Erythroblast (primary cell): ENCODE results near the gene CPHXL2.
A peak's percentile ranks its signal among the peaks of the same experiment; 100 is the strongest.

Experiments
- DNase-seq, 2 experiments: peaks; one replicate each; lab custom pipeline; 2025; lab: John Stamatoyannopoulos, UW
- GATA1 ChIP-seq: IDR thresholded peaks from 2 replicates; pipeline ENCODE4 v1.6.1; 2011; ENCODE audit warnings: low read depth, mild to moderate bottlenecking, control low read depth, low read length, moderate library complexity
- POLR2A ChIP-seq: IDR thresholded peaks from 2 replicates; pipeline ENCODE4 v1.6.1; 2011; ENCODE audit warnings: mild to moderate bottlenecking, low read length

The CPHXL2 gene

DNA sequence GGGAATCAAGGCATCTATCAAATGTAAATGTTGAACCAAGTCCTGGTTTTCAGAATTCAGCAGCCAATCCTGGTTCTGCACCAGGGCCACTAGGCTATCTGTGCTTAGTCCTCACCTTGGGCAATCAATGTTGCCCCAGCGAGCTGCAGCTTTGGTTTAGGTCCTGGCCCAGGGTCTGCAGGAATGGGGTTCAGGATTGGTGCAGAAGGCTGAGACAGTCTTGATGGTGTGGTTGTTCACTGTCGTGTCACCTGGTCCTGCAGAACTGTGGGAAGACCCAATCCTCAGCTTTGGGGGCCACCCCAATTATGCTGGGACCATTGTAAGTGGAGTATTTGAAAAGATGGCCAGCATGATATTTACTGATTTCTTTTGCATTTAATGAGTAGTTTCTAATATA, 18.6 kb downstream of the CPHXL2 start:
- DNase-seq = no peak
- TF ChIP-seq POLR2A = no peak
- TF ChIP-seq GATA1 = no peak

DNA sequence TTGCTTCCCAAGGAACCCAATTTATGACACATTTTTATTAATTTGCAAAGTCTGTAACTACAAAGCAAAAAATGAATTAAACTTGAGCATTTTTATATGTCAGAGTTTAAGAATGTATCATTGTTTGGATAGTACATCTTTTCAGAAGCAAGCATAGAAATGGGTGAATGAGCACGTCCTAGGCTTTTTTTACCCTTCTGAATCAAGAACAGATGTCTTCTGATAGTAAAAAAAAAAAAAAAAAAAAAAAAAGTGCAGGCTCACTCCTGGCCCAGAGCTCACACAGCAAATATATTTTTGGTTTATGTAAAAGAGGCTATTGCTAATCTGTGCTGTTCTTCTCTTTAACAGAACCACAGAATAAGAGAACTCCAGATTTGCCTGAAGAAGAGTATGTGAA, 22.9 kb downstream of the CPHXL2 start:
- peak; percentile 21 for DNase-seq
- TF ChIP-seq GATA1 (no peak), POLR2A (no peak)

DNA sequence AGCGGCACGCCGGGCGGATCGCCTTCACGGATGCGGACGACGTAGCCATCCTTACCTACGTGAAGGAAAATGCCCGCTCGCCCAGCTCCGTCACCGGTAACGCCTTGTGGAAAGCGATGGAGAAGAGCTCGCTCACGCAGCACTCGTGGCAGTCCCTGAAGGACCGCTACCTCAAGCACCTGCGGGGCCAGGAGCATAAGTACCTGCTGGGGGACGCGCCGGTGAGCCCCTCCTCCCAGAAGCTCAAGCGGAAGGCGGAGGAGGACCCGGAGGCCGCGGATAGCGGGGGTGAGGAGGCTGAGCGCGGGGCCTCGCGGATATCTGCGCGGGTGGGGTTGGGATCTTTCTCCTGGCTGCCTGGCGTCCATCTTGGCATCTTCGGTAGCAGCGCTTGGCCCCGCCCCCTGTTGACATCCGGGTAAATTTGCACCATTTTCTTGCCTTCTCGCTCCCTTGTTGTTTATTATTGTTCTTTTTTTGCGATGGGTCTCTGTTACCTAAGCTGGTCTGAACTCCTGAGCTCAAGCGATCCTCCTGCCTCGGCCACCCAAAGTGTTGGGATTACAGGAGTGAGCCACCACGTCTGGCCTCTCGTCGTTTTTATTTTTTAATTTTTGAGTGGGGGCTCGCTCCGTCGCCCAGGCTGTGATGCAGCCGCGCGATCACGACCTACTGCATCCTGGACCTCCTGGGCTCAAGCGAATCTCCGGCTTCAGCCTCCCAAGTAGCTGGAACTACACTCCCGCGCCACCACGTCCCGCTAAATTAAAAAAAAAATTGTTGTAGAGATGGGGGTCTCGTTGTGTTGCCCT, 28.3 kb downstream of the CPHXL2 start:
- DNase-seq = peak; percentile 88 to 94

DNA sequence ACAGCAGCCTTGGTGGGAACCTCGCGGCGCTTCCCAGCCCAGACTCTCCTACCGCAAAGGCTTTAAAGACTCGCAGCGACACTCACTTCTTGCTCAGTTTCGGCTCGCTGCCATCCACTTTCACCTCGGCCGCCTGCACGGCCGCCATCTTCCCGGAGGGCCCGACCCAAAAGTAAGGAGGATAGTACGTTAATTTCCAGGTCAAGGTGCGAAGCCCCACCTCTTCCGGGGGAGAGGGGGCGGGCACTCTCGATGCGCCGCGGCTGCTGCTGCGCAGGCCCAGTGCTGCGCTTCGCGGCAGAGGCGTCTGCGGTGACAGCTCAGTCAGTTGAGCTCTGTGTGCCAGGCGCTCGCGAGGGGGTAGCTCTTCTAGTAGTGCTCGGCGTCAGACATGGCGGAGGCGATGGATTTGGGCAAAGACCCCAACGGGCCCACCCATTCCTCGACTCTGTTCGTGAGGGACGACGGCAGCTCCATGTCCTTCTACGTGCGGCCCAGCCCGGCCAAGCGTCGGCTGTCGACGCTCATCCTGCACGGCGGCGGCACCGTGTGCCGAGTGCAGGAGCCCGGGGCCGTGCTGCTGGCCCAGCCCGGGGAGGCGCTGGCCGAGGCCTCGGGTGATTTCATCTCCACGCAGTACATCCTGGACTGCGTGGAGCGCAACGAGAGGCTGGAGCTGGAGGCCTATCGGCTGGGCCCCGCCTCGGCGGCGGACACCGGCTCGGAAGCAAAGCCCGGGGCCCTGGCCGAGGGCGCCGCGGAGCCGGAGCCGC, 29.1 kb downstream of the CPHXL2 start, which contains the start of the genes KARS1 and TERF2IP:
Gene KARS1, minus strand, starts transcription at position 174 of the 773 bp plus-strand sequence. Its CDS starts 26 bp downstream, at position 148.
Gene TERF2IP, plus strand, starts transcription at position 282 of the 773 bp plus-strand sequence. Its CDS starts 110 bp downstream, at position 392.
- TF ChIP-seq GATA1 (no peak), POLR2A (peak; percentile 99)
- peak; percentile 95 to 96 for DNase-seq

More for the DNA sequence above, 28.3 kb downstream of the CPHXL2 start:
- TF ChIP-seq POLR2A (no peak), GATA1 (no peak)

DNA sequence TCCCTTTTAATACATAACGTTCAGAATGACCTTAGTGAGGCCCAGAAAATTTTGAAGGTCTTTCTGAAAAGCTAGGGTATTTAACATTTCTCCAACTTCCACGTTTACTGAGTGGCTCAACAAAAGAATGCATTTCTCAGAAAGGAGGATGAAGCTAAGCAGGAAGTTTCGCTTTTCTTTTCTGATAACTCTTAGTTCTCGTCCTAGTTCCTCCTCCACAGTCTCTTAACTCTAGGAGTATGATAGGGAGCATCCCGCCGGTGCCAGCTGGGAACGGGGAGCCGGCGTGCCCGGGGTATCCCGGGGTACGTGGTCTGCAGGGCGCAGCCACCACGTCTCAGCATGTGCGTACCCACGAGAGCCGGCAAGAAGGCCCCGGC, 29.7 kb downstream of the CPHXL2 start:
- TF ChIP-seq POLR2A (no peak), GATA1 (no peak)
- DNase-seq = no peak

DNA sequence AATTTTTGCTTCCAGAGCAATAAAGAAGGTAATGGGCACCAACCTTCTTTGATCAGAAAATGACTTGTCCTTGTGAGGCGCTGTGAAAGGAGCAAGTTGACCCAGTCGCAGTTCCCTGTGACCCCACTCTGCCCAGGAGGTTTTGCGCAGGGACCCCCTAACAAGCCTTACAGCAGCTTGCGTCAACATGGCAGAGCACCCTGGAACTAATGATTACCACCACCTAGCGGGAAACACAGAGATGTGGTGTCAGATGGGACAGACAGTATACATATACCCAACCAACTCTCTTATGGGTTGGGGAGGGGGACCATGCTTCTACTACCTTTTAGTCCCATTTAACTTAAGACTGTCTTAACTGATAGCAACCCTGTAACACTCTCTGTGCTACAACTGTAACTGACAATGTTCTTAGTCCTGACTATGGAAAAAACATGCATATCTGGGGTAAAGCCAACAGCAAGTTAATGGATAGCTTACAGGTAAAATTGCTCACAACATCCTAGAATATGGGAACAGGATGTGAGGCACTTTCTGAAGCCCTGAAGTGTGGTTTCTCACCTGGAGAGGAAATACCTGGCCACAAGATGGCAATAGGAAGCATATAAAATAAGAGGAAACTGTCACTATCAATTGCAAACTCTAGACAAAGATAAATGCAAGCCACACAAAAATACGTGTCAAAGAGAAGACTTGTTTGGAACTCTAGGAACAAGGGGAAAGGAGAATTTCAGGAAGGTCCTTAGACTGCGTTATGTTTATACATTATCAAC, 32.4 kb downstream of the CPHXL2 start:
- DNase-seq = no peak
- TF ChIP-seq GATA1 (no peak), POLR2A (no peak)

DNA sequence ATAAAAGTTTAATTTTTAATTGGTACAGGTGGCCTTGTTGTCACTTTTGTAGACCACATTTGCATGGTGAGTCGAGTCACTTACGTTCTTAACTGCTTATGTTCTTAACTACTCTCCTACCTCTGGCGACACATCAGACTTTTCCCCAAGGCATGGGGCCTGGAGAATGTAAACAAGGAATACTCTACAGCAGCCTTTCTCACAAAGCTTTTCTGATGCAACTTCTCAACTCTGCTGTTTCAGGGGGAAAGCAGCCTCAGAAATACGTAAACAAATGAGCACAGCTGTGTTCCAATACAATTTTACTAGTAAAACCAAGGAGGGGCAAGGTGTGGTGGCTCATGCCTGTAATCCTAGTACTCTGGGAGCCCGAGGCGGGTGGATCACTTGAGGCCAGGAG, 36.2 kb downstream of the CPHXL2 start:
- no peak for DNase-seq
- TF ChIP-seq POLR2A (no peak), GATA1 (no peak)

DNA sequence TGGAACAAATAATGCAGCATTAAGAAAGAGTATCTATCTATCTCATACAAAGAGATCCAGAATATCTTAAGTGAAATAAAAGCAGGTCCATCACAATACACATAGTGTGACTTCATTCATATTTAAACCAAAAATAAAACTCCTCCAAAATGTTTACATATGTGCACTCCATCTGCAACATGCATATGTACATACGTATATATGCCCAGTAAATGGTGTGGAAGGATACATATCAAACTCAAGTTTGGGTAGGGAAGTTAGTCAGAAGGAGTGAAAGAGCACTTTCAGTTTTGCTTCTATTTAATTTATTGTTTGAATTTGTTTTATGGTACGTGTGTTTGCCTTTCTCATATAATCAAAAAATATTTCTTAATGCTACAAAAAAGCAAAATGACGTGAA, 41.8 kb downstream of the CPHXL2 start:
- DNase-seq = no peak
- TF ChIP-seq GATA1 (no peak), POLR2A (no peak)

DNA sequence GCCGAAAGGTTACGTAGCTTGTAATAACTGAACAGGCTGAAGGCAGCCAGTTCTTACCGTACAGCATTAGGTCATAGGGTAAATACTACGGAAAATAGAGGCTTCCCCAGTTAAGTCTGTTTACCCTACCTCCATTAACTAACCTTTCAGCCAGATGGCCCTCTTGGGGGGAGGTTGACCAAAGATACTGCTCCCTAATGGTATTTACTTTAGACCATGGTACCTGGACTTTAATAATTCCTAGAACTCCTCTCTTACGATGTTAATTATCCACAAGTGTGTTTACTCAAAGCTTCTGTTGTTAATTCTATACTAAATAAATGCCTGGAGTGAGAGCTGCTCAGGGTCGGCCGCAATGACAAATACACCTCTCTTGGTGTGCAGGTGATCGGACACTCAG, 44.0 kb downstream of the CPHXL2 start:
- no peak for DNase-seq
- no peak for TF ChIP-seq POLR2A
- no peak for TF ChIP-seq GATA1

DNA sequence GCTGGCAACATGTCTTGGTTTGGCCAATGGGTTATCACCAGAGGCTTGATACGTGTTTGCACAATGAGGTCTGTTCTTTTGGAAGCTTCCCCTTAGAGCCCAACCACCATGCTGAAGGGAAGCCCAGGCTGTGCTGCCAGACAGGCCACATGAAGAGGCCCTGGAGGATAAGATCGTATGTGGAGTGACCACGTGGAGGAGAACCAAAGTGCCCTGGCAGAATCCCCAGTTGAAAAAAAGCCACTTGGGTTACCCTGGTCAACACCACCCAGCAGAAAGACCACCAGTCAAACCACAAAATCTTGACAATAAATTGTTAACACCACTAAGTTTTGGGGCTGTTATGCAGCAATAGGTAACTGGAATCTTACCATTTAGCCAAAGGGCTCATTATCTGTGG, 46.8 kb downstream of the CPHXL2 start:
- no peak for DNase-seq
- no peak for TF ChIP-seq POLR2A
- no peak for TF ChIP-seq GATA1

DNA sequence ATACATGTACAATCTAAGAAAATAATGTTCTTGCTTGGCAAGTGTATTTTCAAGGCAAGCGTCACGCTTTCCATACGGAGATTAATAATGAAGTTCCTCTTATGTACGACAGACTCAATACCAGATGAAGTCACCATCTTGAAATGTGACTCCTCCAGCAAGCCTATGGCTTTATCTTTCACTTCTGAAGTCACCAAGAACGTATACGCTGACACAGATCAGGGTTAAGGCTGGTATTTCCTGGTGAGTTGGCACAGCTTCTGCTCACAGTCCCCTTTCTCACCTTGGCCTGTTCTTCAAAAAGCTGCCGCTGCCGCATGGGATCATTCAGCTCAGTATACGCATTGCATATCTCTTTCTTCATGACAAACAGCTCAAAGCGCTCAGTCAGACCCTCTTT, 47.7 kb downstream of the CPHXL2 start:
- TF ChIP-seq POLR2A (no peak), GATA1 (no peak)
- no peak for DNase-seq

DNA sequence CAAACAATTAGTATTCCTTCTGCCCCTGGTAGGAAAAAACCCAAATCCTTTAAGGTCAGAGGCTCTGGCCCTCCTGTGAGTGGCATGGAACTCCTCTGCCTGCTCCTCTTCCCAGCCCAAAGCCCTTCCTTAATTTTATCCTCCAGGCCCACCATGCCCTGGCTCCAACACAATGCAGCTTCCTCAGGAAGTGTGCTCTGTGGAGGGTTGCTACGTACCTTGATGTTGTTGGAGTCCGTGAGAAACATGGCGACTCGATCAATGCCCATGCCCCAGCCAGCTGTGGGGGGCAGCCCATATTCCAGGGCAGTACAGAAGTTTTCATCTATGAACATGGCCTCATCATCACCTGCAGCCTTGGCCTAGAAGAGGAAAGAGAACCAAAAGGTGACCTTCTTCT, 48.5 kb downstream of the CPHXL2 start:
- TF ChIP-seq POLR2A = no peak
- TF ChIP-seq GATA1 = no peak
- no peak for DNase-seq

DNA sequence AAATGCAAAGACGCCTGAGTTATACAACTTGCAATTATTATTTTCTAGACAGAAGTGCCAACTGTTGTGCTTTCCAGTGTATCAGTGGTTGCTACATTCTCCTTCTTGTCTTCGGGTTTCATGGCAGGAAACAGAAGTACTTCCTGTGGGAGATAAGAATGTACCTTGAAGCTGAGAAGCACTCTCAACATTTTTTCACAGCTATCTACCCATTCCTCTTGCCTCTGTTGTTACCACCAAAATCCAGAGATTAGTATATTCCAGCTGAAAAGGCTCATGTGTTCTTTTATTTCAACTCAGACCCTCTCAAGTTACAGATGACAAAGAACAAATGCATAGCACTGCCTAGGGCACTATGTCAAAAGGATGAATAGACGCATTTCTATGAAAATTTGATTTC, 49.0 kb downstream of the CPHXL2 start:
- TF ChIP-seq GATA1 = no peak
- no peak for TF ChIP-seq POLR2A
- no peak for DNase-seq

DNA sequence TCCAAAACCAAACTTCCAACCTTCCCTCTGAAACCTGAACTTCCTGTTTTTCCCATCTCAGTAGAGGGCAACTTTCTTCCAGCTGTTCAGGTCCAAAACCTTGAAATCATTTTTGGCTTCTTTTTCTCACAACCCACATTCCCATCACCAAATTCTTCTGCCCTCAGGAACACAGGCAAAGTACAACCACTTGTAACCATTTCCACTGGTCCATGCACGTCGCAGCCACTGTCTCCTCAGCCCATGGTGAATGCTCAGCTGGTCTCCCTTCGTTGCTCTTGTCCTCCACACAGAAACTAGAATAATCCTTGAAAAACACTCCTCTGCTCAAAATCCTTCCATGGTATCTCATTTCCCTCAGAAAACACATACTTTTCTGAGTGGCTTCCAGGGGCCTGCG, 50.0 kb downstream of the CPHXL2 start:
- no peak for DNase-seq
- no peak for TF ChIP-seq GATA1
- TF ChIP-seq POLR2A = no peak

DNA sequence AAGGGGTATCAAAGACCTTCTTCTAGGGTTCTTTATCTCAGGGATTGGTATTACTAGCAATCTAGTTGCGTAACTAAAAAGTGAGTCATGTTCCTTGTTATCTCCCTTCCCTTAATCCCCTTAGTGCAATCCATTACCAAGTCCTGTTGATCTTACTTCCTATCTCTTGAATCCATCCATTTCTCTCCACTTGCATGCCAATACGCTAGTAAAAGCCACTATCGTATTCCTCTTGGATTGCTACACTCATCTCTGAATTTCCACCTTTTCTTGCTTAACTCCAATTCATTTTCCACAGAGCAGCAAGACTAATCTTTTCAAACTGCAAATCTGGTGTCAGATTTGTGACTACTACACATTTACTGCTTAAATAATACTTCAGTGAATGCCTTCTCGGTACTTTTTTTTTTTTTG, 51.9 kb downstream of the CPHXL2 start:
- DNase-seq = peak; percentile 41 to 63
- TF ChIP-seq GATA1 = no peak
- no peak for TF ChIP-seq POLR2A
